Kidney (tissue), 14 donors: Measurements from ENCODE around the gene RERE. TPM values are rescaled to one million over a fixed set of nuclear protein-coding genes. Genes with fewer than 3 reads are reported as not detected.

Experiments
- DNase-seq, 5 donors: peaks; one replicate each; pipeline ENCODE4 v3.0.0-alpha.2; 2013 to 2020
- FAIRE-seq: peaks from 2 replicates; lab custom pipeline; 2012; peaks lifted over from hg19 to GRCh38; lab: Jason Lieb, UNC
- H3K27ac ChIP-seq, 2 donors: one replicate each; pipeline ENCODE4 v1.7.0; 2013; ENCODE audit warnings: low read depth in 2 of 2, low read length in 2 of 2, inconsistent platforms in 1 of 2
- H3K27me3 ChIP-seq: one replicate; pipeline ENCODE4 v1.7.1; 2013; ENCODE audit warnings: low read length, inconsistent platforms; ENCODE audit not compliant: control insufficient read depth, insufficient read depth
- H3K36me3 ChIP-seq, 3 donors: one replicate each; pipeline versions ENCODE4 v1.7.0 to v1.7.1; 2013; ENCODE audit warnings: low read length in 3 of 3, control low read depth in 1 of 3, inconsistent platforms in 1 of 3; ENCODE audit not compliant: insufficient read depth in 3 of 3, control insufficient read depth in 2 of 3
- H3K4me1 ChIP-seq, 3 donors: one replicate each; pipeline versions ENCODE4 v1.7.0 to v1.7.1; 2013; ENCODE audit warnings: low read length in 3 of 3, inconsistent platforms in 1 of 3, low read depth in 1 of 3; ENCODE audit not compliant: control insufficient read depth in 2 of 3, insufficient read depth in 2 of 3
- H3K4me3 ChIP-seq, 3 donors: one replicate each; pipeline versions ENCODE4 v1.7.0 to v1.8.1; 2013; ENCODE audit warnings: low read length in 3 of 3, control low read depth in 1 of 3, inconsistent platforms in 1 of 3
- H3K9ac ChIP-seq, 3 donors: one replicate each; pipeline versions ENCODE4 v1.7.0 to v1.7.1; 2013; ENCODE audit warnings: low read length in 3 of 3, control low read depth in 1 of 3, inconsistent platforms in 1 of 3
- H3K9me3 ChIP-seq, 3 donors: one replicate each; pipeline versions ENCODE4 v1.7.0 to v1.7.1; 2013; ENCODE audit warnings: low read length in 3 of 3, control low read depth in 1 of 3, inconsistent platforms in 1 of 3; ENCODE audit not compliant: control insufficient read depth in 2 of 3, insufficient read depth in 1 of 3
- intact Hi-C: fragments of 100-400 bp; cut with DNase I; formaldehyde crosslinking; loops from one replicate; pipeline ENCODE4 v1.11.1; 2022
- polyA plus RNA-seq: library from polyadenylated mRNA; stranded (reverse); fragments of 350-450 nt; fragmentation: Illumina TruSeq; extraction: RNeasy Lipid Tissue Mini Kit (QIAGEN cat#74804); gene quantifications from one replicate; pipeline ENCODE4 v1.2.3, GENCODE V29; 2014; ENCODE audit warnings: low read depth, low replicate concordance; ENCODE audit not compliant: insufficient read depth
- total RNA-seq: library from RNA; stranded (reverse); fragmentation: NEBNext Ultra II Directional; extraction: Animal tissue kit (Norgen Biotek cat#: 25700); gene quantifications from one replicate; pipeline ENCODE4 v1.2.1, GENCODE V29; 2021
- TF ChIP-seq, protein P1 (sequence below): IDR thresholded peaks from 3 replicates; pipeline ENCODE4 v1.5.1; 2012; ENCODE audit warnings: mild to moderate bottlenecking, moderate library complexity, borderline replicate concordance; ENCODE audit not compliant: insufficient read depth; ENCODE audit errors: extremely low read depth
- donor health status: control.
- donor health status: control.
- donor health status: control.
- donor health status: control.
- donor health status: control.
- donor health status: DM: yes; HTN: yes; CAD: no.
- donor health status: Normal renal cell carcinoma (clear cell type).

Gene RERE
- total and polyA plus RNA-seq, 2 donors from 2014 or later = 37.2 to 176 TPM

DNA sequence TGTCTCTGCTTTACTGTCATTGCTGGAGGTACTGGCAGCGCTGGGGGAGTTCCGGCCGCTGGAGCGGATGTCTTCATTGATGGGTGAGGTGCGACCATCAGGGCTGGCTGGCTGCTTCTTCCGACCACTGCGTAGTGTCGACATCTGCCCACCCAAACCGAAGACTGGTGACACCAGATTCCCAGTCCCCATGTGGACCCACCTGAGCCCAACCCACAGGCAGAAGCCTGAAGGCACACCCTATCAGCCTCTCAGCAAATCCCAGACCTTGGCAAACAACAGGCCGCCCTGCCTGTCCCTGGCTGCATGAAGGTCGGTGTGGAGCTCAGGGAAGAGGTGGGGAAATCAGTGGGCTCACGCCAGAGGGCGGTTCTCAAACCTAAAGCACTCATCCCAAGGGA, 454.7 kb downstream of the RERE start:
- H3K9ac ChIP-seq = no peak overlapping the region
- DNase-seq = no peak
- no peaks in the 10 kb centered on the region for H3K27me3 ChIP-seq
- no peak for FAIRE-seq
- no peak overlapping the region for H3K4me3 ChIP-seq
- TF ChIP-seq, protein P1, sequence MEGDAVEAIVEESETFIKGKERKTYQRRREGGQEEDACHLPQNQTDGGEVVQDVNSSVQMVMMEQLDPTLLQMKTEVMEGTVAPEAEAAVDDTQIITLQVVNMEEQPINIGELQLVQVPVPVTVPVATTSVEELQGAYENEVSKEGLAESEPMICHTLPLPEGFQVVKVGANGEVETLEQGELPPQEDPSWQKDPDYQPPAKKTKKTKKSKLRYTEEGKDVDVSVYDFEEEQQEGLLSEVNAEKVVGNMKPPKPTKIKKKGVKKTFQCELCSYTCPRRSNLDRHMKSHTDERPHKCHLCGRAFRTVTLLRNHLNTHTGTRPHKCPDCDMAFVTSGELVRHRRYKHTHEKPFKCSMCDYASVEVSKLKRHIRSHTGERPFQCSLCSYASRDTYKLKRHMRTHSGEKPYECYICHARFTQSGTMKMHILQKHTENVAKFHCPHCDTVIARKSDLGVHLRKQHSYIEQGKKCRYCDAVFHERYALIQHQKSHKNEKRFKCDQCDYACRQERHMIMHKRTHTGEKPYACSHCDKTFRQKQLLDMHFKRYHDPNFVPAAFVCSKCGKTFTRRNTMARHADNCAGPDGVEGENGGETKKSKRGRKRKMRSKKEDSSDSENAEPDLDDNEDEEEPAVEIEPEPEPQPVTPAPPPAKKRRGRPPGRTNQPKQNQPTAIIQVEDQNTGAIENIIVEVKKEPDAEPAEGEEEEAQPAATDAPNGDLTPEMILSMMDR = no peak
- no peaks in the 10 kb centered on the region for H3K9me3 ChIP-seq
- H3K4me1 ChIP-seq = peaks cover 0 to 37% (median 28%) of the 10 kb centered on the region in 3 donors
- H3K36me3 ChIP-seq = peaks cover 0 to 64% (median 39%) of the 10 kb centered on the region in 3 donors
- intact Hi-C loops = no loop called here
- no peak overlapping the region for H3K27ac ChIP-seq

GRCh38 chr1:8361198-8361849, 456.1 kb downstream of the RERE start:
- Histone ChIP-seq H3K9me3 (no peaks in the 10 kb centered on the region), H3K36me3 (peaks cover 3 to 73% (median 47%) of the 10 kb centered on the region in 3 donors), H3K4me3 (no peak overlapping the region), H3K9ac (no peak overlapping the region), H3K27me3 (no peaks in the 10 kb centered on the region), H3K27ac (no peak overlapping the region), H3K4me1 (peaks cover 0 to 29% (median 22%) of the 10 kb centered on the region in 3 donors)
- TF ChIP-seq, protein P1 = no peak
- FAIRE-seq (no peak), DNase-seq (no peak)
- intact Hi-C loops = no loop called here

GRCh38 chr1:8360493-8361197, 456.8 kb downstream of the RERE start:
- FAIRE-seq = no peak
- Histone ChIP-seq H3K9me3 (no peaks in the 10 kb centered on the region), H3K27ac (no peak overlapping the region), H3K9ac (no peak overlapping the region), H3K4me3 (no peak overlapping the region), H3K36me3 (peaks cover 3 to 73% (median 49%) of the 10 kb centered on the region in 3 donors), H3K4me1 (peaks cover 0 to 22% (median 22%) of the 10 kb centered on the region in 3 donors), H3K27me3 (no peaks in the 10 kb centered on the region)
- TF ChIP-seq, protein P1 = no peak
- peak in 1 of 5 donors; percentile 74 for DNase-seq
- intact Hi-C loops = no loop called here
